ENCODE measurements around the gene ALPP. TPM values are rescaled to one million over a fixed set of nuclear protein-coding genes. Genes with fewer than 3 reads are reported as not detected.
A peak's percentile ranks its signal among the peaks of the same experiment; 100 is the strongest.

Gene ALPP
- total RNA-seq, 1 donor from 2014 or later, result not detected

DNA sequence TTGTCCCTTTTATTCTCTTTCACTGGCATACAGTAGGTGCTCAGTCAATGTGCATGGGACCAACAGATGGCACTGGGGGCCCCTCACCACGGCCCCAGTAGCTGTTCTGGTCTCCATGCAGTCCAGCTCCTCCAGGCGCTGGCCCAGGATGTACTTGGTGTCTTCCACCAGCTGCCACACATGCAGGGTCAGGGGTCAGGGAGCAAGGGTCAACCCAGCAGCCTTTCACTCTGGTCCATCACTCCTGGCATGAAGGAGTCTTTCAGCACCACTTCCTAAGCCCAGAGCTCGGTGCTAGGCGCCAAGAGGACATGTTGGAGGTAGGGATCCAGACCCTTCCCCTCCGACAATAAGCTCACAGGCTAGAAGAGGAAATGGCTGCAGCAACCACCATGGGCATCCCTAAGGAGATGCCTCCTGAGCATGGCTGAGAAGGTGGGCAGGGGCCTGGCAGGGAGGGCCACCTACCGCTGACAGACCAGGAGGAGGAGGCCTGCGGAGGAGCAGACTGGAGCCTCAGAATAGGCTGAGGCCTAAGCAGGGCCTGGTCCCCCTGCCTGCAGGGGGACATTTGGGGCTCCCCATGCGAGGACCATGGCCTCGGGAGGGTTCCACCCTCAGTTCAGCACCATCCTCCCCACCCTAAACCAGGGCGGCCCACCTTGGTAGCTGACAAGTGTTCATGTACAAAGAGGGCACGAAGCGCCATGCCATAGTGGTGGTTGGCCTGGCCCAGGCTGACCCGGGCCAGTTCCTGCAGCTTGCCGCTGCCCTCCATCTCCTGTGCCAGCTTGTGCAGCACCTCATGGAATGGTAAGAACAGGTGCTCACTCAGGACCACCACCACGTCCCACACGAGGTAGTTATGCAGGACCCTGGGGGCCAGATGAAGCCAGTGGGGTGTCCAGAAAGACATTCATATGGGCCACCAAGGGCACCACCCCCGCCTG lies 38.2 kb downstream of the ALPP start:
- H3K4me1 Mint-ChIP-seq (ENCODE audit: unreplicated experiment), result peaks cover 16% of the 10 kb centered on the region
- no peaks in the 10 kb centered on the region for H3K9me3 Mint-ChIP-seq (ENCODE audit: unreplicated experiment)
- H3K27ac Mint-ChIP-seq (ENCODE audit: unreplicated experiment), result no peak overlapping the region
- TF ChIP-seq, protein P1, sequence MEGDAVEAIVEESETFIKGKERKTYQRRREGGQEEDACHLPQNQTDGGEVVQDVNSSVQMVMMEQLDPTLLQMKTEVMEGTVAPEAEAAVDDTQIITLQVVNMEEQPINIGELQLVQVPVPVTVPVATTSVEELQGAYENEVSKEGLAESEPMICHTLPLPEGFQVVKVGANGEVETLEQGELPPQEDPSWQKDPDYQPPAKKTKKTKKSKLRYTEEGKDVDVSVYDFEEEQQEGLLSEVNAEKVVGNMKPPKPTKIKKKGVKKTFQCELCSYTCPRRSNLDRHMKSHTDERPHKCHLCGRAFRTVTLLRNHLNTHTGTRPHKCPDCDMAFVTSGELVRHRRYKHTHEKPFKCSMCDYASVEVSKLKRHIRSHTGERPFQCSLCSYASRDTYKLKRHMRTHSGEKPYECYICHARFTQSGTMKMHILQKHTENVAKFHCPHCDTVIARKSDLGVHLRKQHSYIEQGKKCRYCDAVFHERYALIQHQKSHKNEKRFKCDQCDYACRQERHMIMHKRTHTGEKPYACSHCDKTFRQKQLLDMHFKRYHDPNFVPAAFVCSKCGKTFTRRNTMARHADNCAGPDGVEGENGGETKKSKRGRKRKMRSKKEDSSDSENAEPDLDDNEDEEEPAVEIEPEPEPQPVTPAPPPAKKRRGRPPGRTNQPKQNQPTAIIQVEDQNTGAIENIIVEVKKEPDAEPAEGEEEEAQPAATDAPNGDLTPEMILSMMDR (IDR thresholded peaks at IDR 0.05; ENCODE audit: unreplicated experiment), result no peak
- DNase-seq (ENCODE audit: low spot score), result no peak
- H3K27me3 Mint-ChIP-seq (ENCODE audit: unreplicated experiment), result peaks cover 14% of the 10 kb centered on the region
- H3K4me3 Mint-ChIP-seq (ENCODE audit: unreplicated experiment), result no peak overlapping the region
- H3K36me3 Mint-ChIP-seq (ENCODE audit: low read depth, unreplicated experiment), result no peaks in the 10 kb centered on the region

DNA sequence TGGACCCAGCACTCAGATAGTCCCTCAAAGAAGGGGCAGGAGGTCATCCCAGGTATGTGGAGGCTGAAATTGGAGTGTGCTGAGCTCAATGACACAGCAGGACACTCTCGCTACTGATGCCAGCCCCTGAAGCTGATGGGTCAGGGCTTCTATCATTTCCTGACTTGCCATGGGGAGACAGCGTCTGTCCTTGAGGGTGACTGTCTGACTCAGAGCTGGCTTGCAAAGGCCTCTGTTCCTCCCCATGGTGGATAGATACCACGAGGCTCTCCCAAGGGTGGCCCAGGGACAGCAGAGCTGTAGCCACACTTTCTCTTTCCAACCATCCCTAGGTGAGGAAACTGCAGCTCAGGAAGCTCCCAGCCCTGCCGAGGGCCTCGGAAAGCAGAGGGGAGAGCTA lies 38.9 kb downstream of the ALPP start:
- Mint-ChIP-seq H3K27me3 (ENCODE audit: unreplicated experiment) (peaks cover 16% of the 10 kb centered on the region), H3K4me3 (ENCODE audit: unreplicated experiment) (no peak overlapping the region), H3K4me1 (ENCODE audit: unreplicated experiment) (peaks cover 17% of the 10 kb centered on the region), H3K27ac (ENCODE audit: unreplicated experiment) (no peak overlapping the region), H3K9me3 (ENCODE audit: unreplicated experiment) (no peaks in the 10 kb centered on the region), H3K36me3 (ENCODE audit: low read depth, unreplicated experiment) (peaks cover 3% of the 10 kb centered on the region)
- DNase-seq (ENCODE audit: low spot score), result no peak
- TF ChIP-seq, protein P1 (IDR thresholded peaks at IDR 0.05; ENCODE audit: unreplicated experiment), result no peak

DNA sequence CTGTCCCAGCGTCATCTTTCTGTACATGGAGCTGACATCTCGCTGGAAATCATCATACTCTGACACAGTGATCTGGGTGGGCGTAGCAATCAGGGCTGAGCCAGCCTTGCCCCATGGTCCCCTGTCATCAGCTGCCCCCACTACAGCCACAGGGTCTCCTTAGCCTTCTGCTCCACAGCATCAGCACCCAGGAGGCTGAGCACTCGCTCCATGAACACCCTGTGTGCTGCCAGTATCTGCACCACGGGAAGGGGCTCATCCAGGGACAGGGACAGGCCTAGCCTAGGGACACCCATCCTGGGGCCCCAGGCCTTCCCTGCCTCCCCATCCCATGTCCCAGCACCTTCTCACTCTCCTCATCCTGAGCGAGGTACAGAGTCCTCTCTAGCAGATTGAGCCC lies 39.5 kb downstream of the ALPP start:
- Mint-ChIP-seq H3K9me3 (ENCODE audit: unreplicated experiment) (no peaks in the 10 kb centered on the region), H3K36me3 (ENCODE audit: low read depth, unreplicated experiment) (peaks cover 7% of the 10 kb centered on the region), H3K4me1 (ENCODE audit: unreplicated experiment) (peaks cover 11% of the 10 kb centered on the region), H3K27ac (ENCODE audit: unreplicated experiment) (no peak overlapping the region), H3K27me3 (ENCODE audit: unreplicated experiment) (peaks cover 18% of the 10 kb centered on the region), H3K4me3 (ENCODE audit: unreplicated experiment) (peak overlapping the region; percentile 32)
- TF ChIP-seq, protein P1 (IDR thresholded peaks at IDR 0.05; ENCODE audit: unreplicated experiment), result no peak
- DNase-seq (ENCODE audit: low spot score), result no peak

DNA sequence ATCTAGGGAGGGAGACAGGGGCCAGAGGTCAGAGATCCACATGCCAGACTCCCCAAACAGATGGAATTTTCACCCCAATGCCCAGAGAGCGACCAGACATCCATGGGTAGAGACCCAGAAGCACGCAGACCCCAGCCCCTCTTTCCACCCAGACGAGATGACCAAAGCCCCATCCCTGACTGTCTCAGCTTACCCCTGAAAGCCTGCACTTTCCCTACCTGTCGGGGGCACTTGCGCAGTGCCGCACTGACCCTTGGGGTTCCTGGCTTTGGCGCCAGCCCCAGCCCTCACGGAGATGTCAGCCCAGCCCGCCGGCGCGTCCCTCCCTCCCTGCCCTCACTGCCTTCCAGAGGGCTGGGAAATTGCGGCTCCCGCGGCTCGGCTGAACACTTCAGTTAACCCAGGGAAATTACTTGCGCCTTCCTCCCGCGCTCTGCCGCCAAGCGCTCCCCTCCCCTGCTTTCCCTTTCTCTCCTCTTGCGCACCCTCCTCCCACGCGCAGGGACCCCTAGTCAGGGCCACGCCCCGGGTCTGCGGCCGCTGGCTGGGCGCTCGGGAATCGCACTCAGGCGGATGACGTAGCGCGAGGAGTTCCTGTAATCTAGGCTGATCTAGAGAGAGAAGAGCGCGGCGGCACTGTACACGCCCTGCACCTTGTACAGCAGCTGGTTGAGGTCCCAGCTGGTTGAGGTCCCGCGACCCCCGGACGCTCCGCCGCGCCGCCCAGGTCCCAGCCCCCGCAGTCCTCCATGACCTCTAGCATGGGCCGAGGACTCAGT lies 40.1 kb downstream of the ALPP start:
- Mint-ChIP-seq H3K27ac (ENCODE audit: unreplicated experiment) (no peak overlapping the region), H3K27me3 (ENCODE audit: unreplicated experiment) (peaks cover 19% of the 10 kb centered on the region), H3K4me3 (ENCODE audit: unreplicated experiment) (peak overlapping the region; percentile 32), H3K9me3 (ENCODE audit: unreplicated experiment) (no peaks in the 10 kb centered on the region), H3K4me1 (ENCODE audit: unreplicated experiment) (peaks cover 6% of the 10 kb centered on the region), H3K36me3 (ENCODE audit: low read depth, unreplicated experiment) (peaks cover 7% of the 10 kb centered on the region)
- TF ChIP-seq, protein P1 (IDR thresholded peaks at IDR 0.05; ENCODE audit: unreplicated experiment), result no peak
- no peak for DNase-seq (ENCODE audit: low spot score)
